GM12864 (cell line): Measurements from ENCODE around the gene PRR13.

Experiments used
- DNase-seq: peaks from one replicate; pipeline ENCODE4 v3.0.0-alpha.2; 2011; ENCODE audit warnings: low read depth
- H3K4me3 ChIP-seq: 2 replicates; pipeline ENCODE4 v1.5.1; 2011; ENCODE audit warnings: mild to moderate bottlenecking, low read depth, low read length, control low read depth
- CTCF ChIP-seq: IDR thresholded peaks from 2 replicates; pipeline ENCODE4 v1.5.1; 2011; ENCODE audit warnings: low read depth, mild to moderate bottlenecking, moderate library complexity, low read length, control low read depth, inconsistent platforms; ENCODE audit errors: missing control alignments

Gene PRR13

GRCh38 chr12:53466640-53467039 is 25.1 kb downstream of the PRR13 start:
- no peak overlapping the region for H3K4me3 ChIP-seq

GRCh38 chr12:53467082-53467481 is 25.5 kb downstream of the PRR13 start:
- H3K4me3 ChIP-seq = no peak overlapping the region
- TF ChIP-seq CTCF = no peak
- DNase-seq = no peak

More at GRCh38 chr12:53466640-53467039, 25.1 kb downstream of the PRR13 start:
- no peak for TF ChIP-seq CTCF
- DNase-seq = no peak

GRCh38 chr12:53467880-53468279 is 26.3 kb downstream of the PRR13 start:
- no peak overlapping the region for H3K4me3 ChIP-seq
- TF ChIP-seq CTCF = no peak
- no peak for DNase-seq

GRCh38 chr12:53468282-53468681 is 26.7 kb downstream of the PRR13 start:
- no peak overlapping the region for H3K4me3 ChIP-seq
- TF ChIP-seq CTCF = no peak
- DNase-seq = no peak

GRCh38 chr12:53472056-53472582 is 30.6 kb downstream of the PRR13 start:
- no peak overlapping the region for H3K4me3 ChIP-seq
- DNase-seq = no peak
- no peak for TF ChIP-seq CTCF

GRCh38 chr12:53474077-53474476 is 32.5 kb downstream of the PRR13 start:
- no peak overlapping the region for H3K4me3 ChIP-seq
- DNase-seq = no peak
- no peak for TF ChIP-seq CTCF

GRCh38 chr12:53474819-53475218 is 33.3 kb downstream of the PRR13 start:
- no peak overlapping the region for H3K4me3 ChIP-seq
- no peak for TF ChIP-seq CTCF
- DNase-seq = no peak
